HepG2 (cell line): ENCODE results near the gene CRADD. TPM values are rescaled to one million over a fixed set of nuclear protein-coding genes. Genes with fewer than 3 reads are reported as not detected.

Experiments
- ATAC-seq: fragments of 200-7000 bp; cut with Tn5 transposase; 3 replicates; pipeline ENCODE4 v1.9.1; 2020; ENCODE audit warnings: mild to moderate bottlenecking, moderate library complexity
- BruUV-seq: library from RNA; stranded (reverse); fragments of 400-500 nt; replicated peaks from 2 replicates; lab custom pipeline; 2021; lab: Mats Ljungman, UMichigan
- CTCF ChIA-PET: fragments of 300-600 bp; formaldehyde crosslinking; extraction: SDS; loops from one replicate; lab custom pipeline; 2021; ENCODE audit warnings: low total read pairs, inconsistent platforms, low intra/inter-chr PET ratio; lab: Yijun Ruan, JAX
- POLR2A ChIA-PET: fragments of 350-600 bp; sonication (Branson Sonifier 250); formaldehyde crosslinking; loops from one replicate; lab custom pipeline; 2020; ENCODE audit warnings: antibody characterized with exemption, inconsistent platforms; lab: Yijun Ruan, JAX
- DNase-seq: peaks from one replicate; pipeline ENCODE4 v3.0.0-alpha.2; 2015; ENCODE audit warnings: low spot score
- FAIRE-seq: peaks from 3 replicates; lab custom pipeline; 2011; peaks lifted over from hg19 to GRCh38; lab: Jason Lieb, UNC
- H2AFZ ChIP-seq: one replicate; pipeline ENCODE4 v1.6.1; 2011; ENCODE audit warnings: low read length, inconsistent platforms
- H3K27ac ChIP-seq: fragments of 300-600 bp; 3 replicates; pipeline ENCODE4 v1.8.0; 2011; ENCODE audit warnings: mixed run types, mild to moderate bottlenecking, mixed read lengths, low read length, inconsistent platforms; ENCODE audit not compliant: insufficient read depth; ENCODE audit errors: extremely low read length
- H3K27me3 ChIP-seq, 2 experiments: fragments of 200-600 bp in 1 of 2; 2 replicates in 1 of 2; 3 replicates in 1 of 2; pipeline versions ENCODE4 v1.6.0 to v1.8.0; 2011; ENCODE audit warnings: low read length in 2 of 2, mild to moderate bottlenecking in 2 of 2, moderate library complexity in 2 of 2, inconsistent platforms in 1 of 2; ENCODE audit not compliant: insufficient read depth in 2 of 2, control insufficient read depth in 1 of 2
- H3K36me3 ChIP-seq, 2 experiments: fragments of 200-600 bp in 1 of 2; replicated peaks in 1 of 2; 2 replicates in 1 of 2; 3 replicates in 1 of 2; pipeline versions ENCODE4 v1.5.1 to v1.8.0; 2011; ENCODE audit warnings: low read length in 2 of 2, inconsistent platforms in 1 of 2; ENCODE audit not compliant: insufficient read depth in 2 of 2, control insufficient read depth in 1 of 2
- H3K4me1 ChIP-seq: 2 replicates; pipeline ENCODE4 v1.5.1; 2012; ENCODE audit warnings: low read length, inconsistent platforms; ENCODE audit not compliant: insufficient read depth
- H3K4me2 ChIP-seq: 2 replicates; pipeline ENCODE4 v1.6.0; 2011; ENCODE audit warnings: low read depth, low read length, inconsistent platforms
- H3K4me3 ChIP-seq, 3 experiments: fragments of 200-600 bp in 1 of 3; sonication (generic), shearing (Covaris generic) in 1 of 3; replicated peaks in 1 of 3; 2 replicates each; pipeline ENCODE4 v1.5.1; 2011 to 2016; ENCODE audit warnings: low read length in 3 of 3, inconsistent platforms in 2 of 3, low read depth in 2 of 3, mild to moderate bottlenecking in 2 of 3, control low read depth in 1 of 3, mixed read lengths in 1 of 3; ENCODE audit not compliant: insufficient read depth in 1 of 3
- H3K79me2 ChIP-seq: one replicate; pipeline ENCODE4 v1.6.1; 2011; ENCODE audit warnings: low read length, inconsistent platforms; ENCODE audit not compliant: insufficient read depth
- H3K9ac ChIP-seq: 2 replicates; pipeline ENCODE4 v1.6.0; 2011; ENCODE audit warnings: mild to moderate bottlenecking, low read depth, low read length, inconsistent platforms; ENCODE audit not compliant: insufficient read depth
- H3K9me3 ChIP-seq: 2 replicates; pipeline ENCODE4 v1.5.1; 2012; ENCODE audit warnings: mild to moderate bottlenecking, low read length
- H4K20me1 ChIP-seq: 2 replicates; pipeline ENCODE4 v1.6.0; 2011; ENCODE audit warnings: inconsistent platforms, mild to moderate bottlenecking, low read length, moderate library complexity; ENCODE audit not compliant: insufficient read depth
- FOXP1 ChIP-seq, 2 experiments: fragments of 450-650 bp in 1 of 2; IDR thresholded peaks; 2 replicates each; pipeline ENCODE4 v1.6.1; 2017 to 2018; ENCODE audit warnings: antibody characterized with exemption in 1 of 2
- KLF12 ChIP-seq: sonication (generic); formaldehyde crosslinking; IDR thresholded peaks from 2 replicates; pipeline ENCODE4 v1.4.0; 2020; ENCODE audit warnings: missing genetic modification reagents, borderline replicate concordance
- MLLT10 ChIP-seq: sonication (generic); formaldehyde crosslinking; IDR thresholded peaks from 2 replicates; pipeline ENCODE4 v1.4.0; 2020; ENCODE audit warnings: missing genetic modification reagents
- NFYC ChIP-seq: IDR thresholded peaks from 2 replicates; pipeline ENCODE4 v1.6.1; 2016; ENCODE audit warnings: missing genetic modification reagents, missing compliant biosample characterization
- PRPF4 ChIP-seq: fragments of 200-400 bp; formaldehyde crosslinking; IDR thresholded peaks from 2 replicates; pipeline ENCODE4 v1.6.1; 2016; ENCODE audit warnings: low read length, low read depth; ENCODE audit not compliant: poor library complexity, severe bottlenecking
- ZFP36L2 ChIP-seq: sonication (generic); formaldehyde crosslinking; IDR thresholded peaks from 2 replicates; pipeline ENCODE4 v1.4.0; 2020; ENCODE audit warnings: missing genetic modification reagents
- ZNF547 ChIP-seq: sonication (generic); formaldehyde crosslinking; IDR thresholded peaks from 2 replicates; pipeline ENCODE4 v1.5.1; 2020; ENCODE audit warnings: mild to moderate bottlenecking, missing genetic modification reagents
- ZNF570 ChIP-seq: sonication (generic); formaldehyde crosslinking; IDR thresholded peaks from 2 replicates; pipeline ENCODE4 v1.4.0; 2020; ENCODE audit warnings: mild to moderate bottlenecking, missing genetic modification reagents, borderline replicate concordance
- ZNF777 ChIP-seq: sonication (generic); formaldehyde crosslinking; IDR thresholded peaks from 2 replicates; pipeline ENCODE4 v1.4.0; 2020; ENCODE audit warnings: missing genetic modification reagents
- WGBS: methylation state at CpG from one replicate; pipeline ENCODE4 v1.1.6; 2017; ENCODE audit warnings: low lambda C conversion rate; 5-methylcytosine and 5-hydroxymethylcytosine counted together
- in situ Hi-C: cut with HindIII; loops from 2 replicates; pipeline ENCODE4 v1.10.0; 2017; ENCODE audit warnings: low pct_unique_long_range_greater_than_20kb; ENCODE audit not compliant: extremely low pct_ligation_motif_present
- intact Hi-C: fragments of 100-400 bp; cut with micrococcal nuclease; formaldehyde crosslinking; loops from one replicate; pipeline ENCODE4 v1.10.0; 2022; ENCODE audit not compliant: unreplicated experiment
- polyA plus RNA-seq, 8 experiments: library from polyadenylated mRNA; depleted of rRNA in 3 of 8; stranded (reverse) in 7 of 8; unstranded in 1 of 8; fragments of >200 nt; fragmentation: Illumina TruSeq in 4 of 8; extraction: Trizol in 4 of 8; gene quantifications; 2 replicates each; pipeline versions ENCODE4 v1.2.1 to v1.2.3, GENCODE V29; 2011 to 2016; ENCODE audit warnings: low read depth in 4 of 8, missing spikeins in 1 of 8, mixed read lengths in 1 of 8; ENCODE audit not compliant: insufficient read depth in 1 of 8
- total RNA-seq, 5 experiments: library from RNA; depleted of rRNA; stranded (reverse); fragments of >200 nt; fragmentation: Illumina TruSeq; extraction: Trizol; gene quantifications; 2 replicates each; pipeline ENCODE4 v1.2.3, GENCODE V29; 2016; ENCODE audit warnings: low read depth in 1 of 5
- TF ChIP-seq, protein P1 (sequence below): sonication (generic); formaldehyde crosslinking; IDR thresholded peaks from 2 replicates; pipeline ENCODE4 v1.4.0; 2020; ENCODE audit warnings: missing genetic modification reagents

CRADD gene
- total and polyA plus RNA-seq, 2 of the 13 experiments (the other 11 are each of a cell fraction or from before 2014, with no cell fraction given): 12.4 to 18.8 TPM

DNA sequence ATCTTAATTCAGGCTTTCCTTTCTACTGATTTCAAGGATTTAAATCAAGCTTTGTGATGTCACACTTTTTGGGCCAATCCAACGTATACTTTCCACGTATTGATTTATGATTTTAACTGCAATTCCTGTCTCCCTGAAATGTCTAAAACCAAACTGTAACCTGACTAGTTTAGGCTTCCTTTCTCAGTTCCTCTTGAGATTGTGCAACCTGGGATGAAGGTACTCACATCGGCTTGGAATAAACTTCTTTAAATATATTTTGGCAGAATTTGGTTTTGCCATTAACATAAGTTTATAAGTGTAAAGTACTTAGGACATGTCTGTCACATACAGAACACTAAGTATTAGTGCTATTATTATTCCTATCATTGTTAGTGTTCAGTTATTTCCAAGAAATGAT lies 224.6 kb downstream of the CRADD start (continued):
- TF ChIP-seq FOXP1 (IDR thresholded peaks at IDR 0.05) (no peak), FOXP1 (CRISPR knock-in tag; IDR thresholded peaks at IDR 0.05) (no peak), MLLT10 (CRISPR knock-in tag) (no peak), ZFP36L2 (no peak)
- TF ChIP-seq, all 625 proteins: peak for 0

DNA sequence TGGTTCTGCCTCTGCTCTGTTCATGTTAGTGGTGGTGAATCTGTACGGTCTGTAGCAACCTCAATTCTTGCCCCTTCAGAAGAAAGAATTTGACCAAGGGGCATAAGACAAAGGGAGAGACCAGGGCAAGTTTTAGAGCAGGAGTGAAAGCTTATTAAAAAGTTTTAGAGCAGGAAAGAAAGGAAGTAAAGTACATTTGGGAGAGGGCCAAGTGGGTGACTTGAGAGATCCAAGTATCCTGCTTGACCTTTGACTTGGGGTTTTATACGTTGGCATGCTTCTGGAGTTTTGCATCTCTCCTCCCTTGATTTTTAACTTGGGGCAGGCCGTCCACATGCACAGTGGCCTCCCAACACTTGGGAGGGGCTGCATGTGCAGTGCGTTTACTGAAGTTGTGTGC lies 225.0 kb downstream of the CRADD start:
- ChIA-PET POLR2A (no interaction called here), CTCF (no interaction called here)
- Histone ChIP-seq H3K36me3 (no peaks in the 10 kb centered on the region), H3K27me3 (no peaks in the 10 kb centered on the region), H3K79me2 (no peaks in the 10 kb centered on the region), H3K4me3 (no peak overlapping the region), H4K20me1 (no peaks in the 10 kb centered on the region), H3K4me2 (no peak overlapping the region), H3K4me1 (peaks cover 14% of the 10 kb centered on the region), H3K27ac (no peak overlapping the region), H2AFZ (no peak overlapping the region), H3K9me3 (no peaks in the 10 kb centered on the region), H3K9ac (no peak overlapping the region)
- intact Hi-C loops: no loop called here
- FAIRE-seq (no peak), DNase-seq (no peak), ATAC-seq (no peak)
- in situ Hi-C loops: no loop called here
- TF ChIP-seq NFYC (CRISPR knock-in tag) (no peak), KLF12 (CRISPR knock-in tag) (no peak), ZNF570 (no peak), ZNF777 (CRISPR knock-in tag) (no peak), ZNF547 (CRISPR knock-in tag) (no peak), PRPF4 (no peak)
- TF ChIP-seq, protein P1, sequence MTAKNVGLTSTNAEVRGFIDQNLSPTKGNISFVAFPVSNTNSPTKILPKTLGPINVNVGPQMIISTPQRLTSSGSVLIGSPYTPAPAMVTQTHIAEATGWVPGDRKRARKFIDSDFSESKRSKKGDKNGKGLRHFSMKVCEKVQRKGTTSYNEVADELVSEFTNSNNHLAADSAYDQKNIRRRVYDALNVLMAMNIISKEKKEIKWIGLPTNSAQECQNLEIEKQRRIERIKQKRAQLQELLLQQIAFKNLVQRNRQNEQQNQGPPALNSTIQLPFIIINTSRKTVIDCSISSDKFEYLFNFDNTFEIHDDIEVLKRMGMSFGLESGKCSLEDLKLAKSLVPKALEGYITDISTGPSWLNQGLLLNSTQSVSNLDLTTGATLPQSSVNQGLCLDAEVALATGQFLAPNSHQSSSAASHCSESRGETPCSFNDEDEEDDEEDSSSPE: no peak
- WGBS: 66% methylated on average over 4 of the region's 4 CpGs
- no TSS peak for BruUV-seq
